HG02840 (cell line): Measurements from ENCODE around the gene HPD.
"Not testable (repeated sequence)": the region's sequence is repeated elsewhere in the genome, so short reads cannot be mapped to it uniquely, and the experiment has no call there.

Source experiments
- ATAC-seq: cut with Tn5 transposase; IDR thresholded peaks from one replicate; pipeline ENCODE4 v1.9.1; 2021; ENCODE audit warnings: mild to moderate bottlenecking, moderate library complexity, moderate number of reproducible peaks; ENCODE audit not compliant: unreplicated experiment, low FRiP score

The HPD gene

GRCh38 chr12:121858662-121859572 lies at the start of gene HPD:
Gene HPD, minus strand, starts transcription at chr12:121858859. Its CDS starts 36 bp downstream, at chr12:121858823.
- ATAC-seq = no peak

- ATAC-seq = no peak
Observed at GRCh38 chr12:121905746-121906145, 47.1 kb upstream of the HPD start.

- ATAC-seq = no peak
Observed at GRCh38 chr12:121903202-121903601, 44.5 kb upstream of the HPD start.

GRCh38 chr12:121899590-121899989 lies 40.9 kb upstream of the HPD start:
- ATAC-seq = no peak

- ATAC-seq = no peak
Observed at GRCh38 chr12:121898287-121898686, 39.6 kb upstream of the HPD start.

GRCh38 chr12:121894633-121895032 lies 36.0 kb upstream of the HPD start:
- no peak for ATAC-seq

- ATAC-seq = no peak
Observed at GRCh38 chr12:121893961-121894460, 35.4 kb upstream of the HPD start.

GRCh38 chr12:121892673-121893561 lies 34.3 kb upstream of the HPD start:
- no peak for ATAC-seq

- not testable (repeated sequence) for ATAC-seq
Observed at GRCh38 chr12:121889661-121890060, 31.0 kb upstream of the HPD start.

- no peak for ATAC-seq
Observed at GRCh38 chr12:121889274-121889624, 30.6 kb upstream of the HPD start.

- peak; percentile 93 for ATAC-seq
Observed at GRCh38 chr12:121888478-121889273, 30.0 kb upstream of the HPD start, which contains the start of gene PSMD9. Gene PSMD9, plus strand, starts transcription at chr12:121888790. Its CDS starts 67 bp downstream, at chr12:121888857.

- no peak for ATAC-seq
Observed at GRCh38 chr12:121888083-121888477, 29.4 kb upstream of the HPD start.

- not testable (repeated sequence) for ATAC-seq
Observed at GRCh38 chr12:121885129-121885528, 26.5 kb upstream of the HPD start.

- no peak for ATAC-seq
Observed at GRCh38 chr12:121883315-121883660, 24.6 kb upstream of the HPD start.

- not testable (repeated sequence) for ATAC-seq
Observed at GRCh38 chr12:121876080-121876447, 17.4 kb upstream of the HPD start.

- no peak for ATAC-seq
Observed at GRCh38 chr12:121875582-121875981, 16.9 kb upstream of the HPD start.

- ATAC-seq = no peak
Observed at GRCh38 chr12:121874071-121874470, 15.4 kb upstream of the HPD start.

- ATAC-seq = no peak
Observed at GRCh38 chr12:121873216-121873569, 14.5 kb upstream of the HPD start.

GRCh38 chr12:121872546-121873215 lies 14.0 kb upstream of the HPD start:
- no peak for ATAC-seq

- no peak for ATAC-seq
Observed at GRCh38 chr12:121871467-121871866, 12.8 kb upstream of the HPD start.
